Measurements from ENCODE around the gene TIPARP. TPM values are rescaled to one million over a fixed set of nuclear protein-coding genes. Genes with fewer than 3 reads are reported as not detected.

The TIPARP gene
- total and polyA plus RNA-seq, 7 experiments from 2014 or later = 4.2 to 66.6 (median 63.6) TPM

DNA sequence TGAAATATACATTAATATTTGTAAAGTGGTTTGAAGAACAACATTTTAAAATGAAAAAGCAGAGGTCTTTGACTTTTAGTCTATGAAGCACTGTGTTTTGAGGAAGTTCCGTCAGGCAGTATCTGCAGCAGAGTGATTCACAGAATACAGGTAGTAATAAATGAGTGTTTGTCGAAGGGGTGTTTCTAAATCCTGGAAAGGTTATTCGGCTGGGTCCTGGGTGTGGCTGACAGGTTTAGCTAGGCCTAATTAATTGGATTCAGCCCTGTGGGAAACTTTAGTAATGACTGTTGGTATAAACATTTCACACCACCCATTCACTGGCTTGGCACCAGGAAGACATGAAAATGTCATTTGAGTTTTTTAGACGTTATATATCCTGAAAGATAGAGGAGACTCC is 51.3 kb downstream of the TIPARP start:
- no peaks in the 10 kb centered on the region for H3K36me3 ChIP-seq (ENCODE audit: control insufficient read depth in 2 of 3, insufficient read depth in 3 of 3, low read length in 3 of 3)
- Mint-ChIP-seq H3K9me3 (peaks cover 0 to 3% (median 0%) of the 10 kb centered on the region in 11 donors), H3K27ac (no peak overlapping the region), H3K36me3 (peaks cover 0 to 30% (median 0%) of the 10 kb centered on the region in 5 donors), H3K27me3 (no peaks in the 10 kb centered on the region), H3K4me1 (peaks cover 0 to 21% (median 0%) of the 10 kb centered on the region in 7 donors), H3K4me3 (no peak overlapping the region)
- intact Hi-C loops (cut with micrococcal nuclease) = no loop called here
- no peaks in the 10 kb centered on the region for H3K27me3 ChIP-seq (ENCODE audit: control insufficient read depth in 2 of 2, insufficient read depth in 2 of 2, low read length in 2 of 2)
- no peak overlapping the region for H3K27ac ChIP-seq (ENCODE audit: low read depth, low read length)
- H3K4me1 ChIP-seq (ENCODE audit: control insufficient read depth in 2 of 2, insufficient read depth in 2 of 2, low read length in 2 of 2) = no peaks in the 10 kb centered on the region
- DNase-seq (no peak), ATAC-seq (no peak)
- H3K9me3 ChIP-seq (ENCODE audit: control insufficient read depth in 2 of 3, low read length in 3 of 3) = no peaks in the 10 kb centered on the region
- no peak overlapping the region for H3K4me3 ChIP-seq (ENCODE audit: low read length)
- ChIA-PET POLR2A (no interaction called here), CTCF (no interaction called here)

DNA sequence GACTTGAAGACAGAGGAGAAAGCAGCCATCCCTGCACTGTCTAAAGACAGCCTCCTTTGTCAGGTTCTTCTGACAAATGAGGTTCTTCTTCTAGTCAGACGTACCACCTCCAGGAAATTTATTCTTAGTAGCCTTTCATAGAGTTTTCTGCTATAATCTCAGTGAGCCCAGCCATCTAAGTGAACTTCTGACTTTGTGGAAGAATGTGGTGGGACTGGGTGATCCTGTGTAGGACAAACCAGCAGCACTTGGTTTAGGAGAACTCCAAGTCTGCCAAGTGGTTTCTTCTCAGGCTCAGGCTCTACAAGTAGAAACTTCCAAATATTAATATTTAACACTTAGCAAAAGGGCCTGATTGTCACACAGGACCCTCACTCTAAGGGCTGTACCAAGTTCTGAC is 52.1 kb downstream of the TIPARP start:
- ChIA-PET POLR2A (no interaction called here), CTCF (no interaction called here)
- no peak overlapping the region for H3K4me3 Mint-ChIP-seq
- H3K4me3 ChIP-seq (ENCODE audit: low read length) = no peak overlapping the region
- peaks cover 0 to 31% (median 0%) of the 10 kb centered on the region in 5 donors for H3K36me3 Mint-ChIP-seq
- H3K36me3 ChIP-seq (ENCODE audit: control insufficient read depth in 2 of 3, insufficient read depth in 3 of 3, low read length in 3 of 3) = no peaks in the 10 kb centered on the region
- ATAC-seq (no peak), DNase-seq (no peak)
- H3K4me1 Mint-ChIP-seq = peaks cover 0 to 18% (median 0%) of the 10 kb centered on the region in 7 donors
- H3K27ac ChIP-seq (ENCODE audit: low read depth, low read length) = no peak overlapping the region
- H3K9me3 ChIP-seq (ENCODE audit: control insufficient read depth in 2 of 3, low read length in 3 of 3) = no peaks in the 10 kb centered on the region
- H3K4me1 ChIP-seq (ENCODE audit: control insufficient read depth in 2 of 2, insufficient read depth in 2 of 2, low read length in 2 of 2) = no peaks in the 10 kb centered on the region
- intact Hi-C loops (cut with micrococcal nuclease) = no loop called here
- no peaks in the 10 kb centered on the region for H3K27me3 ChIP-seq (ENCODE audit: control insufficient read depth in 2 of 2, insufficient read depth in 2 of 2, low read length in 2 of 2)
- no peaks in the 10 kb centered on the region for H3K27me3 Mint-ChIP-seq
- no peak overlapping the region for H3K27ac Mint-ChIP-seq
- H3K9me3 Mint-ChIP-seq = peaks cover 0 to 3% (median 0%) of the 10 kb centered on the region in 11 donors

DNA sequence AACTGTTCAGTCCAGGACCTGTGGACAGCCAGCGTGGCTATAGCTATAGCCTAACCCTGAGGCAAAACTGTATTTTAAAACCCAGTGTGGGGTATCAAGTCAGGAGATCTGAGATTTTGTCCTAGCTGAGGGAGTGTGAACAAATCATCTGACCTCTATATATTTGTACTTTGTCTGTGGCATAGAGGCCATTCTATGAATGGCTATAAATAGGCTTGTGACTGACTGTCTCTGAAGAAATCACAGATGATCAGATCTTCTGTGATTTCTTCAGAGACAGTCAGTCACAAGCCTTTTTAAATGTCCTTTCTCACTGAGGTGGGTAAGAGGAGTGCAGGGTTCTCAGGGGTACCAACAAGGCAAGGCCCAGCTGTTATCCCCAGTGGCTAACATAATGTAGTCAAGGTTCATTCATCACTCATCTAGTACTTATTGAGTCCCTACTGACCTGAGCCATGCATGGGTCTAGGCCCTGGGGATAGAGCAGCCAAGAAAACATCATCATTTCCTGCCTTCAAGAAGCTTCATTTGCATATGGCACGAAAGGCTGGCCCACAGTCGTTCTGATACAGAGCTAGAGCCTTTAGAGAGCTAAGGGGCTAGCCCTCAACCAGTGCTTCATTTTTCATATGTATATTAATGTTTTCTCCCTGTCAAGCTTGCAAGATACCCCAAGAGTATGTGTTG is 53.3 kb downstream of the TIPARP start:
- no peaks in the 10 kb centered on the region for H3K9me3 ChIP-seq (ENCODE audit: control insufficient read depth in 2 of 3, low read length in 3 of 3)
- DNase-seq (no peak), ATAC-seq (no peak)
- Mint-ChIP-seq H3K27me3 (no peaks in the 10 kb centered on the region), H3K9me3 (peaks cover 0 to 3% (median 0%) of the 10 kb centered on the region in 11 donors), H3K4me1 (peaks cover 0 to 16% (median 0%) of the 10 kb centered on the region in 7 donors), H3K4me3 (no peak overlapping the region), H3K27ac (no peak overlapping the region), H3K36me3 (peaks cover 0 to 32% (median 0%) of the 10 kb centered on the region in 5 donors)
- H3K36me3 ChIP-seq (ENCODE audit: control insufficient read depth in 2 of 3, insufficient read depth in 3 of 3, low read length in 3 of 3) = no peaks in the 10 kb centered on the region
- H3K4me1 ChIP-seq (ENCODE audit: control insufficient read depth in 2 of 2, insufficient read depth in 2 of 2, low read length in 2 of 2) = no peaks in the 10 kb centered on the region
- intact Hi-C loops (cut with micrococcal nuclease) = no loop called here
- ChIA-PET CTCF (no interaction called here), POLR2A (no interaction called here)
- no peaks in the 10 kb centered on the region for H3K27me3 ChIP-seq (ENCODE audit: control insufficient read depth in 2 of 2, insufficient read depth in 2 of 2, low read length in 2 of 2)
- H3K4me3 ChIP-seq (ENCODE audit: low read length) = no peak overlapping the region
- H3K27ac ChIP-seq (ENCODE audit: low read depth, low read length) = no peak overlapping the region

DNA sequence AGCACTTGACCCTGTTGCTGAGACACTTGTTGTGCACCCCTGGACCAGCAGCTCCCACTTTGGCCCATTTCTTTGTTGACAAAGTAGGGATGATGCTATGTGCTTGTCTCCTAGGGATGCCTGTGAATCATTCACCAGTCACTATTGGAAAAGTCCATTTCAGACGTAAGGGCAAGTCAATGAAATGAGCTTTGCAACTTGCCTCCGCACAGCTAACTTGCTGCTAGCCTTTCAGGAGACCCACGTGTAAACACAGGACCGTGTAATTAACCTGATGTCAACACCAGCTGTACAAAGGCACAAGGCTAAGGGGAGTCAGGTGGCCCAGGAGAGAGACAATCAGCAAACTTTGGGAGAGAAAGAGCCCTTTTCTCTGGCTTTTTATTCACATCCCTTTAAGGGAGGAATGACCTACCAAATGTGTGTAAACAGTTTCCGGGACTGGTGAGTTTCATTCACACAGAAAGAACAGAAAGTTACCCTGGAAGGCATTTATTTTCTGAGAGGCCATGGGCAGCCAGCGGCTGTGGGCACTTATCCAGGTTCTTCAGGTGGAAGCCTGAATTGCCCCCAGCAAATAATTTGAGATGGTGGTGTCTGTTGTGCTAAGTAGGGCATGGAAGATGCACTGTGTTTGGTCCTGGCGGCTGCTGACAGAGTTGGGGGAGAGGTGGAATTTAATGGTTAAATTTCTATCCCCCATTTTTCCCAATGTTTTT is 54.0 kb downstream of the TIPARP start:
- no peak overlapping the region for H3K4me3 Mint-ChIP-seq
- H3K27ac ChIP-seq (ENCODE audit: low read depth, low read length) = no peak overlapping the region
- ChIA-PET POLR2A (no interaction called here), CTCF (no interaction called here)
- H3K27me3 Mint-ChIP-seq = no peaks in the 10 kb centered on the region
- intact Hi-C loops (cut with micrococcal nuclease) = no loop called here
- DNase-seq = no peak
- no peak overlapping the region for H3K27ac Mint-ChIP-seq
- no peaks in the 10 kb centered on the region for H3K36me3 ChIP-seq (ENCODE audit: control insufficient read depth in 2 of 3, insufficient read depth in 3 of 3, low read length in 3 of 3)
- peaks cover 0 to 24% (median 0%) of the 10 kb centered on the region in 5 donors for H3K36me3 Mint-ChIP-seq
- no peaks in the 10 kb centered on the region for H3K4me1 ChIP-seq (ENCODE audit: control insufficient read depth in 2 of 2, insufficient read depth in 2 of 2, low read length in 2 of 2)
- no peak for ATAC-seq
- H3K9me3 Mint-ChIP-seq = peaks cover 0 to 3% (median 0%) of the 10 kb centered on the region in 11 donors
- H3K9me3 ChIP-seq (ENCODE audit: control insufficient read depth in 2 of 3, low read length in 3 of 3) = no peaks in the 10 kb centered on the region
- no peak overlapping the region for H3K4me3 ChIP-seq (ENCODE audit: low read length)
- no peaks in the 10 kb centered on the region for H3K27me3 ChIP-seq (ENCODE audit: control insufficient read depth in 2 of 2, insufficient read depth in 2 of 2, low read length in 2 of 2)
- peaks cover 0 to 8% (median 0%) of the 10 kb centered on the region in 7 donors for H3K4me1 Mint-ChIP-seq

DNA sequence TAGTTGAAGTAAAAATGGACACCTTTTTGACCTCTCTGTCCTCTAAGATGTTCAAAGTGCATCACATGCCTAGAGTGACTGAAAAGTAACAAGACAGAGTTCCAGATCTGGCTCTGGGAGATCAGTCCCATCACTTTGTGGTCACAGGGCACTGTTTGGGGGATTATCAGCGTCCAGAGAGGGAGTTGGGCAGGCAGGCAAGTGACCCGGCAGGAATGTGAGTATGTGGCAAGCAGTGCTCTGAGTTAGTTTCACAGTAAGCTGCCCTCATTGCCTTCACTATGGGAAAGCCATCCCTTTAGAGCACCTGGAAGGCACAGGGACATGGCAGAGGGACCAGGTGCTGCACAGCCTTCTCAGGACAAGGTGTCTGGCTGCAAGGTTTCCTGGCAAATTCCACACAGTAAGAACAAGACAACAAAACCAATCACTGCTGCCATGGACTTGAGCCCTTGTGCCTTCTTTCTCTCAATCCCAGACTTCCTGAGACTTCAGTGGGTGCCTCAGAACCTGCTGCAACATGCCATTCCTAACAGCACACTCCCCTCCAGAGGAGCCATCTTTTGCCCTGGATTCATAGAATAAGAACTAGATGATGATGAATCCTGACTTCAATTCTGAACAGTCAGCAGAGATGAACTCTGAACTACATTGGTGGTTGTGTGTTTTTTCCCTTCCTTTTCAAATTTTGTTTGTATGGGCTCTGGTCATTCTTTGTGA is 55.2 kb downstream of the TIPARP start:
- POLR2A ChIA-PET = no interaction called here
- peaks cover 0 to 18% (median 0%) of the 10 kb centered on the region in 5 donors for H3K36me3 Mint-ChIP-seq
- no peaks in the 10 kb centered on the region for H3K4me1 ChIP-seq (ENCODE audit: control insufficient read depth in 2 of 2, insufficient read depth in 2 of 2, low read length in 2 of 2)
- intact Hi-C loops (cut with micrococcal nuclease) = no loop called here
- ATAC-seq (no peak), DNase-seq (no peak)
- H3K27me3 Mint-ChIP-seq = no peaks in the 10 kb centered on the region
- H3K27me3 ChIP-seq (ENCODE audit: control insufficient read depth in 2 of 2, insufficient read depth in 2 of 2, low read length in 2 of 2) = no peaks in the 10 kb centered on the region
- no peaks in the 10 kb centered on the region for H3K36me3 ChIP-seq (ENCODE audit: control insufficient read depth in 2 of 3, insufficient read depth in 3 of 3, low read length in 3 of 3)
- H3K9me3 Mint-ChIP-seq = peaks cover 0 to 5% (median 0%) of the 10 kb centered on the region in 11 donors
- no peak overlapping the region for H3K4me3 ChIP-seq (ENCODE audit: low read length)
- no peak overlapping the region for H3K27ac ChIP-seq (ENCODE audit: low read depth, low read length)
- peaks cover 0 to 7% (median 0%) of the 10 kb centered on the region in 7 donors for H3K4me1 Mint-ChIP-seq
- H3K27ac Mint-ChIP-seq = no peak overlapping the region
- no peak overlapping the region for H3K4me3 Mint-ChIP-seq
- CTCF ChIA-PET = no interaction called here
- H3K9me3 ChIP-seq (ENCODE audit: control insufficient read depth in 2 of 3, low read length in 3 of 3) = no peaks in the 10 kb centered on the region

DNA sequence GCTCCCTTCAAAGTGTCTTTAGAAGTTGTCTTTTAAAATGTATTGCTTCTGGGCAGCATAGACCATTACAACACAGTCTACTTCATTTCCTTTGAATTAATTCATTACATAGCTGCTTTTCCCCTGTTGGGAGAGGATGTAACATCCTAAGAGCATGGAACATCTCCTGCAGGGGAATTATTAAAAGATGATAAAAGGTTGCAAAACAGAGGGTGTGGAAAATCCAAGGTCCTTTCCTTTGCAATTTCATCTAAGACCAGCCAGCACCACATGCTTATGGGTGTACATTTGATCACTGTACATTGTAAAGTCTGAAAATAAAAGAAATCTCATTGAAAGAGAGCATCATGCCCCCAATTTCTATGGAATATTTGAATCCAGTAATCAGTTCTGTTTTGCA is 57.4 kb downstream of the TIPARP start:
- Histone ChIP-seq H3K36me3 (ENCODE audit: control insufficient read depth in 2 of 3, insufficient read depth in 3 of 3, low read length in 3 of 3) (no peaks in the 10 kb centered on the region), H3K9me3 (ENCODE audit: control insufficient read depth in 2 of 3, low read length in 3 of 3) (no peaks in the 10 kb centered on the region), H3K27ac (ENCODE audit: low read depth, low read length) (no peak overlapping the region), H3K4me1 (ENCODE audit: control insufficient read depth in 2 of 2, insufficient read depth in 2 of 2, low read length in 2 of 2) (no peaks in the 10 kb centered on the region), H3K27me3 (ENCODE audit: control insufficient read depth in 2 of 2, insufficient read depth in 2 of 2, low read length in 2 of 2) (no peaks in the 10 kb centered on the region), H3K4me3 (ENCODE audit: low read length) (no peak overlapping the region)
- DNase-seq (no peak), ATAC-seq (no peak)
- Mint-ChIP-seq H3K27me3 (no peaks in the 10 kb centered on the region), H3K36me3 (peaks cover 0 to 12% (median 0%) of the 10 kb centered on the region in 5 donors), H3K4me3 (no peak overlapping the region), H3K4me1 (peaks cover 0 to 7% (median 0%) of the 10 kb centered on the region in 7 donors), H3K9me3 (peaks cover 0 to 4% (median 0%) of the 10 kb centered on the region in 11 donors), H3K27ac (no peak overlapping the region)
- intact Hi-C loops (cut with micrococcal nuclease) = no loop called here
- POLR2A ChIA-PET = no interaction called here
- CTCF ChIA-PET = no interaction called here
